HepG2 (cell line): Measurements from ENCODE around the gene TMEM258. TPM values are rescaled to one million over a fixed set of nuclear protein-coding genes. Genes with fewer than 3 reads are reported as not detected.

Experiments used
- CHD2 ChIP-seq: IDR thresholded peaks from 2 replicates; pipeline ENCODE4 v1.6.1; 2011; ENCODE audit warnings: low read depth, low read length, improper control_type of control experiment
- MYNN ChIP-seq: sonication (generic); formaldehyde crosslinking; IDR thresholded peaks from 2 replicates; pipeline ENCODE4 v1.4.0; 2020; ENCODE audit warnings: mild to moderate bottlenecking, low read depth, missing genetic modification reagents
- NFKBIZ ChIP-seq: IDR thresholded peaks from 2 replicates; pipeline ENCODE4 v1.6.1; 2018; ENCODE audit warnings: missing genetic modification reagents, missing compliant biosample characterization
- SRSF9 ChIP-seq: fragments of 200-400 bp; formaldehyde crosslinking; IDR thresholded peaks from 2 replicates; pipeline ENCODE4 v1.6.1; 2018; ENCODE audit warnings: borderline replicate concordance, mild to moderate bottlenecking, low read depth, low read length; ENCODE audit not compliant: insufficient read depth, poor library complexity, severe bottlenecking
- U2AF1 ChIP-seq: fragments of 200-400 bp; formaldehyde crosslinking; optimal IDR thresholded peaks from 2 replicates; pipeline ENCODE3; 2017; ENCODE audit warnings: mild to moderate bottlenecking, low read depth, low read length
- ZBTB7B ChIP-seq: sonication (generic); formaldehyde crosslinking; IDR thresholded peaks from 2 replicates; pipeline ENCODE4 v1.4.0; 2020; ENCODE audit warnings: missing genetic modification reagents
- ZNF138 ChIP-seq: sonication (generic); formaldehyde crosslinking; IDR thresholded peaks from 2 replicates; pipeline ENCODE4 v1.5.0; 2020; ENCODE audit warnings: mild to moderate bottlenecking, low read depth, missing genetic modification reagents
- ZNF543 ChIP-seq: sonication (generic); formaldehyde crosslinking; IDR thresholded peaks from 2 replicates; pipeline ENCODE4 v1.4.0; 2020; ENCODE audit warnings: mild to moderate bottlenecking, missing genetic modification reagents
- ZNF75D ChIP-seq: sonication (generic); formaldehyde crosslinking; IDR thresholded peaks from 2 replicates; pipeline ENCODE4 v1.8.1; 2023; ENCODE audit warnings: missing genetic modification reagents, mild to moderate bottlenecking, borderline replicate concordance
- polyA plus RNA-seq, 8 experiments: library from polyadenylated mRNA; depleted of rRNA in 3 of 8; stranded (reverse) in 7 of 8; unstranded in 1 of 8; fragments of >200 nt; fragmentation: Illumina TruSeq in 4 of 8; extraction: Trizol in 4 of 8; gene quantifications; 2 replicates each; pipeline versions ENCODE4 v1.2.1 to v1.2.3, GENCODE V29; 2011 to 2016; ENCODE audit warnings: low read depth in 4 of 8, missing spikeins in 1 of 8, mixed read lengths in 1 of 8; ENCODE audit not compliant: insufficient read depth in 1 of 8
- total RNA-seq, 5 experiments: library from RNA; depleted of rRNA; stranded (reverse); fragments of >200 nt; fragmentation: Illumina TruSeq; extraction: Trizol; gene quantifications; 2 replicates each; pipeline ENCODE4 v1.2.3, GENCODE V29; 2016; ENCODE audit warnings: low read depth in 1 of 5
- TF ChIP-seq, protein P1 (sequence below): IDR thresholded peaks from 2 replicates; pipeline ENCODE4 v1.6.1; 2016; ENCODE audit warnings: missing genetic modification reagents, missing compliant biosample characterization
- TF ChIP-seq, protein P2 (sequence below): IDR thresholded peaks from 2 replicates; pipeline ENCODE4 v1.4.0; 2020; ENCODE audit warnings: mild to moderate bottlenecking, missing genetic modification reagents
- TF ChIP-seq, protein P3 (sequence below): sonication (generic); formaldehyde crosslinking; IDR thresholded peaks from 2 replicates; pipeline ENCODE4 v1.8.1; 2023; ENCODE audit warnings: mild to moderate bottlenecking, inconsistent platforms, moderate library complexity, missing genetic modification reagents, borderline replicate concordance
- TF ChIP-seq, protein P4 (sequence below): sonication (generic); formaldehyde crosslinking; IDR thresholded peaks from 2 replicates; pipeline ENCODE4 v1.4.0; 2020; ENCODE audit warnings: missing genetic modification reagents, borderline replicate concordance

TMEM258 gene
- total and polyA plus RNA-seq, 2 of the 13 experiments (the other 11 are each of a cell fraction or from before 2014, with no cell fraction given): 175 to 424 TPM

DNA sequence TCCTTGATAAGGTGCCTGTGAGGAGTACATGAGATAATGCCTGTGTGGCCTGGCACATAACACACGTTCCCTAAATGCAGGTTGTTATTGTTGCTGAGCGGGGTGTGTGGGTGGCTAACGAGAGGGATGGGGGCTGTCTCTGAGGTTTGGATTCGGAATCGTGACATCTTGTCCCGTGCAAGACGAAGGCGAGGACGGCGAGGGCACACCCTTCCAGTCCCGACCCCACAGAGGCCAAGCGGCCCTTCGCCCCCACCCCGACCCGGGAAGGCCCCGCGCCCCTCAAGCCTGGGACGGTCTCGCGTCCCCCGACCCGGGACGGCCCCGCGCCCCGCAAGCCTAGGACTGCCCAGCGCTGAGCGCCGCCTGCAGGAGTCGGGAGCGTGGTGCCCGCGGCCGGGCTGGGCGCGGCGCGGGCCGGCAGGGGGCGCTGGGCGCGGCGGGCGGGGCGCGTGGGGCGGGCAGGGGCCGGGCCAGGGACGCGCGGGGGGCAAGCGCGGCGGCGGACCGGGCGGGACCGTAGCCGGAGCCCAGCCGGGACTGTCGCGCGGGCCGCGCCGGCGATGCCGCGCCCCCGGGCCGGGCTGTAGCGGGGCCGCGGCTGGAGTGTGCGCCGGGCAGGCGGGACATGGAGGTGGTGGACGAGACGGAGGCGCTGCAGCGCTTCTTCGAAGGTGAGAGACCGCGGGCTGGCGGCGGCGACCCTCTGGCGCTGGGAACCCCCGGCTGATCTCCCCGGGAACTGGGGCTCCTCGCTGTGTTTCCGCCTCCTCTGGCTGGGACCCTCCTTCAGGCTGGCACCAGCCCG is 40.1 kb downstream of the TMEM258 start, which contains the start of gene MYRF (continued):
- TF ChIP-seq, protein P1, sequence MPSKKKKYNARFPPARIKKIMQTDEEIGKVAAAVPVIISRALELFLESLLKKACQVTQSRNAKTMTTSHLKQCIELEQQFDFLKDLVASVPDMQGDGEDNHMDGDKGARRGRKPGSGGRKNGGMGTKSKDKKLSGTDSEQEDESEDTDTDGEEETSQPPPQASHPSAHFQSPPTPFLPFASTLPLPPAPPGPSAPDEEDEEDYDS (CRISPR knock-in tag): no peak
- TF ChIP-seq NFKBIZ (CRISPR knock-in tag): no peak
- TF ChIP-seq ZNF543 (CRISPR knock-in tag): no peak
- no peak for TF ChIP-seq ZBTB7B (CRISPR knock-in tag)
- TF ChIP-seq ZNF75D (CRISPR knock-in tag): no peak
- no peak for TF ChIP-seq ZNF138 (CRISPR knock-in tag)
- TF ChIP-seq, protein P2, sequence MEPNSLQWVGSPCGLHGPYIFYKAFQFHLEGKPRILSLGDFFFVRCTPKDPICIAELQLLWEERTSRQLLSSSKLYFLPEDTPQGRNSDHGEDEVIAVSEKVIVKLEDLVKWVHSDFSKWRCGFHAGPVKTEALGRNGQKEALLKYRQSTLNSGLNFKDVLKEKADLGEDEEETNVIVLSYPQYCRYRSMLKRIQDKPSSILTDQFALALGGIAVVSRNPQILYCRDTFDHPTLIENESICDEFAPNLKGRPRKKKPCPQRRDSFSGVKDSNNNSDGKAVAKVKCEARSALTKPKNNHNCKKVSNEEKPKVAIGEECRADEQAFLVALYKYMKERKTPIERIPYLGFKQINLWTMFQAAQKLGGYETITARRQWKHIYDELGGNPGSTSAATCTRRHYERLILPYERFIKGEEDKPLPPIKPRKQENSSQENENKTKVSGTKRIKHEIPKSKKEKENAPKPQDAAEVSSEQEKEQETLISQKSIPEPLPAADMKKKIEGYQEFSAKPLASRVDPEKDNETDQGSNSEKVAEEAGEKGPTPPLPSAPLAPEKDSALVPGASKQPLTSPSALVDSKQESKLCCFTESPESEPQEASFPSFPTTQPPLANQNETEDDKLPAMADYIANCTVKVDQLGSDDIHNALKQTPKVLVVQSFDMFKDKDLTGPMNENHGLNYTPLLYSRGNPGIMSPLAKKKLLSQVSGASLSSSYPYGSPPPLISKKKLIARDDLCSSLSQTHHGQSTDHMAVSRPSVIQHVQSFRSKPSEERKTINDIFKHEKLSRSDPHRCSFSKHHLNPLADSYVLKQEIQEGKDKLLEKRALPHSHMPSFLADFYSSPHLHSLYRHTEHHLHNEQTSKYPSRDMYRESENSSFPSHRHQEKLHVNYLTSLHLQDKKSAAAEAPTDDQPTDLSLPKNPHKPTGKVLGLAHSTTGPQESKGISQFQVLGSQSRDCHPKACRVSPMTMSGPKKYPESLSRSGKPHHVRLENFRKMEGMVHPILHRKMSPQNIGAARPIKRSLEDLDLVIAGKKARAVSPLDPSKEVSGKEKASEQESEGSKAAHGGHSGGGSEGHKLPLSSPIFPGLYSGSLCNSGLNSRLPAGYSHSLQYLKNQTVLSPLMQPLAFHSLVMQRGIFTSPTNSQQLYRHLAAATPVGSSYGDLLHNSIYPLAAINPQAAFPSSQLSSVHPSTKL: no peak
- no peak for TF ChIP-seq CHD2
- TF ChIP-seq, protein P3, sequence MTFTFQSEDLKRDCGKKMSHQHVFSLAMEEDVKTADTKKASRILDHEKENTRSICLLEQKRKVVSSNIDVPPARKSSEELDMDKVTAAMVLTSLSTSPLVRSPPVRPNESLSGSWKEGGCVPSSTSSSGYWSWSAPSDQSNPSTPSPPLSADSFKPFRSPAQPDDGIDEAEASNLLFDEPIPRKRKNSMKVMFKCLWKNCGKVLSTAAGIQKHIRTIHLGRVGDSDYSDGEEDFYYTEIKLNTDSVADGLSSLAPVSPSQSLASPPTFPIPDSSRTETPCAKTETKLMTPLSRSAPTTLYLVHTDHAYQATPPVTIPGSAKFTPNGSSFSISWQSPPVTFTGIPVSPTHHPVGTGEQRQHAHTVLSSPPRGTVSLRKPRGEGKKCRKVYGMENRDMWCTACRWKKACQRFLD: no peak
- no peak for TF ChIP-seq U2AF1
- TF ChIP-seq, protein P4, sequence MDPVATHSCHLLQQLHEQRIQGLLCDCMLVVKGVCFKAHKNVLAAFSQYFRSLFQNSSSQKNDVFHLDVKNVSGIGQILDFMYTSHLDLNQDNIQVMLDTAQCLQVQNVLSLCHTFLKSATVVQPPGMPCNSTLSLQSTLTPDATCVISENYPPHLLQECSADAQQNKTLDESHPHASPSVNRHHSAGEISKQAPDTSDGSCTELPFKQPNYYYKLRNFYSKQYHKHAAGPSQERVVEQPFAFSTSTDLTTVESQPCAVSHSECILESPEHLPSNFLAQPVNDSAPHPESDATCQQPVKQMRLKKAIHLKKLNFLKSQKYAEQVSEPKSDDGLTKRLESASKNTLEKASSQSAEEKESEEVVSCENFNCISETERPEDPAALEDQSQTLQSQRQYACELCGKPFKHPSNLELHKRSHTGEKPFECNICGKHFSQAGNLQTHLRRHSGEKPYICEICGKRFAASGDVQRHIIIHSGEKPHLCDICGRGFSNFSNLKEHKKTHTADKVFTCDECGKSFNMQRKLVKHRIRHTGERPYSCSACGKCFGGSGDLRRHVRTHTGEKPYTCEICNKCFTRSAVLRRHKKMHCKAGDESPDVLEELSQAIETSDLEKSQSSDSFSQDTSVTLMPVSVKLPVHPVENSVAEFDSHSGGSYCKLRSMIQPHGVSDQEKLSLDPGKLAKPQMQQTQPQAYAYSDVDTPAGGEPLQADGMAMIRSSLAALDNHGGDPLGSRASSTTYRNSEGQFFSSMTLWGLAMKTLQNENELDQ: no peak
- TF ChIP-seq SRSF9: no peak
- no peak for TF ChIP-seq MYNN (CRISPR knock-in tag)
